Brain microvascular endothelial cell (primary cell): ENCODE measurements around the gene TBC1D32.
"Not testable (repeated sequence)": the region's sequence is repeated elsewhere in the genome, so short reads cannot be mapped to it uniquely, and the experiment has no call there.

Source experiments
- DNase-seq: peaks from one replicate; pipeline ENCODE4 v3.0.0-alpha.2; 2020
- H3K27ac ChIP-seq: fragments of 250-450 bp; sonication (Bioruptor Pico); 2 replicates; pipeline ENCODE4 v1.5.1; 2020; ENCODE audit warnings: mild to moderate bottlenecking, moderate library complexity
- H3K27me3 ChIP-seq: fragments of 250-450 bp; sonication (Bioruptor Pico); replicated peaks from 2 replicates; pipeline ENCODE4 v1.5.1; 2020; ENCODE audit warnings: mild to moderate bottlenecking
- H3K36me3 ChIP-seq: fragments of 250-450 bp; sonication (Bioruptor Pico); replicated peaks from 2 replicates; pipeline ENCODE4 v1.5.1; 2020; ENCODE audit warnings: mild to moderate bottlenecking
- H3K4me3 ChIP-seq: 2 replicates; pipeline ENCODE4 v1.5.1; 2011; ENCODE audit warnings: low read depth, mild to moderate bottlenecking, control low read depth, low read length, moderate library complexity
- CTCF ChIP-seq: IDR thresholded peaks from 2 replicates; pipeline ENCODE4 v1.5.1; 2011; ENCODE audit warnings: low read depth, mild to moderate bottlenecking, moderate library complexity, low read length, control low read depth, inconsistent platforms; ENCODE audit errors: missing control alignments
- in situ Hi-C: cut with HindIII; loops from 2 replicates; pipeline ENCODE4 v1.10.0; 2017; ENCODE audit warnings: low sequenced_read_pairs, low pct_ligation_motif_present

Gene TBC1D32

GRCh38 chr6:121319112-121319553, 15.1 kb downstream of the TBC1D32 start:
- in situ Hi-C loops, result no loop called here
- no peak for DNase-seq
- H3K4me3 ChIP-seq, result no peak overlapping the region
- no peak overlapping the region for H3K27ac ChIP-seq
- H3K27me3 ChIP-seq, result no peaks in the 10 kb centered on the region
- TF ChIP-seq CTCF, result peak; percentile 35
- no peaks in the 10 kb centered on the region for H3K36me3 ChIP-seq

GRCh38 chr6:121314381-121315112, 19.7 kb downstream of the TBC1D32 start:
- no peak overlapping the region for H3K4me3 ChIP-seq
- H3K27me3 ChIP-seq, result no peaks in the 10 kb centered on the region
- no peak overlapping the region for H3K27ac ChIP-seq
- no peaks in the 10 kb centered on the region for H3K36me3 ChIP-seq
- in situ Hi-C loops, result no loop called here
- no peak for TF ChIP-seq CTCF
- no peak for DNase-seq

- in situ Hi-C loops, H3K27ac ChIP-seq, H3K27me3 ChIP-seq, H3K36me3 ChIP-seq, H3K4me3 ChIP-seq, DNase-seq: not testable (repeated sequence)
These were observed 22.5 kb downstream of the TBC1D32 start for GRCh38 chr6:121311814-121312213.

- no peak for DNase-seq
- no peak for TF ChIP-seq CTCF
- H3K27ac ChIP-seq, result peak overlapping the region; percentile 38
These were observed 23.8 kb downstream of the TBC1D32 start for GRCh38 chr6:121310495-121310894.

GRCh38 chr6:121309768-121310469, 24.4 kb downstream of the TBC1D32 start:
- no peak overlapping the region for H3K4me3 ChIP-seq
- in situ Hi-C loops, result no loop called here
- no peak for DNase-seq
- H3K27me3 ChIP-seq, result no peaks in the 10 kb centered on the region
- H3K36me3 ChIP-seq, result no peaks in the 10 kb centered on the region
- H3K27ac ChIP-seq, result peak overlapping the region; percentile 38
- TF ChIP-seq CTCF, result no peak

More at GRCh38 chr6:121310495-121310894, 23.8 kb downstream of the TBC1D32 start:
- Histone ChIP-seq H3K27me3 (no peaks in the 10 kb centered on the region), H3K4me3 (no peak overlapping the region), H3K36me3 (no peaks in the 10 kb centered on the region)
- in situ Hi-C loops, result no loop called here

- DNase-seq, result no peak
- no peak overlapping the region for H3K4me3 ChIP-seq
- TF ChIP-seq CTCF, result peak; percentile 59
- no peaks in the 10 kb centered on the region for H3K36me3 ChIP-seq
- H3K27ac ChIP-seq, result no peak overlapping the region
- no peaks in the 10 kb centered on the region for H3K27me3 ChIP-seq
- in situ Hi-C loops, result no loop called here
These were observed 28.2 kb downstream of the TBC1D32 start for GRCh38 chr6:121305957-121306607.
